AG09319 (cell line): ENCODE measurements around the gene SERPINA3.

Experiments
- DNase-seq: peaks from one replicate; pipeline ENCODE4 v3.0.0-alpha.2; 2010; ENCODE audit warnings: low read depth; ENCODE audit errors: extremely low read depth
- TF ChIP-seq, protein P1 (sequence below): IDR thresholded peaks from 2 replicates; pipeline ENCODE4 v1.5.1; 2011; ENCODE audit warnings: low read depth, mild to moderate bottlenecking, inconsistent platforms, low read length, moderate library complexity

SERPINA3 gene

DNA sequence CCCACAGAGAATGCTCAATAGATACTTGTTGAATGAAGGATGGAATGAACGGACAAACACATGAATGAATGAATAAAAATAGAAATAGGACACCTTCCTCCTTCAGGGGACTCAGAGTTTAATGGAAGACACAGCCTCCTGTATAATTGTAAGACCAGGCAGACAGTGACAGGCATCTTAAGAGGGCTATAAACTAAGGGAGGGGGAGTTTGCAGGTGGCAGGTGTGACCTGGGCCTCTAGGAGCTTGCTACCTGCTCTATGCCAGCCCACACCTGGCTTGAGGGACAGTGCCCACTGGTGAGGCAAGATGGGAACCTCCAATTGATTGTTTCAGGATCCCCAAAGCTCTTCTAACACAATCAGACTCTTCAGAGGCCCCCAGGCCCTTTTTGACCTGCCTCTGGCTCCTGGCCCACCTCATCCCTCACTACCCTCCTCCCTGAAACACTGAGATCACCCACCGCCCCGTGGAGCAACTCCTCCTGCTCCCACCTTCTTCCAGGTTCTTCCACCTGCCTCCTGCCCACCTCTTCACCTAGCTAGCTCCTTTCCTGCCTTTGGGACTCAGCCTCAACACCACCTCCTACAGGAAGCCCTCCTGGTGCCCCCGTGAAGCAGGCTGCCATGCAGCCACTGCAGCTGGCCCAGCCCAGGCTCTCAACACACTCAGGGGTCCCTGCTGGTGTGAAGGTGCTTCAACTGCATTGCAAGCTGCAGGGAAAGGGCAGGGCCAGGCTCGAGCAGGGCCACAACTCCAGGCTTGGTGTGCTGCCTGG lies 9.4 kb downstream of the SERPINA3 start:
- TF ChIP-seq, protein P1, sequence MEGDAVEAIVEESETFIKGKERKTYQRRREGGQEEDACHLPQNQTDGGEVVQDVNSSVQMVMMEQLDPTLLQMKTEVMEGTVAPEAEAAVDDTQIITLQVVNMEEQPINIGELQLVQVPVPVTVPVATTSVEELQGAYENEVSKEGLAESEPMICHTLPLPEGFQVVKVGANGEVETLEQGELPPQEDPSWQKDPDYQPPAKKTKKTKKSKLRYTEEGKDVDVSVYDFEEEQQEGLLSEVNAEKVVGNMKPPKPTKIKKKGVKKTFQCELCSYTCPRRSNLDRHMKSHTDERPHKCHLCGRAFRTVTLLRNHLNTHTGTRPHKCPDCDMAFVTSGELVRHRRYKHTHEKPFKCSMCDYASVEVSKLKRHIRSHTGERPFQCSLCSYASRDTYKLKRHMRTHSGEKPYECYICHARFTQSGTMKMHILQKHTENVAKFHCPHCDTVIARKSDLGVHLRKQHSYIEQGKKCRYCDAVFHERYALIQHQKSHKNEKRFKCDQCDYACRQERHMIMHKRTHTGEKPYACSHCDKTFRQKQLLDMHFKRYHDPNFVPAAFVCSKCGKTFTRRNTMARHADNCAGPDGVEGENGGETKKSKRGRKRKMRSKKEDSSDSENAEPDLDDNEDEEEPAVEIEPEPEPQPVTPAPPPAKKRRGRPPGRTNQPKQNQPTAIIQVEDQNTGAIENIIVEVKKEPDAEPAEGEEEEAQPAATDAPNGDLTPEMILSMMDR: no peak

DNA sequence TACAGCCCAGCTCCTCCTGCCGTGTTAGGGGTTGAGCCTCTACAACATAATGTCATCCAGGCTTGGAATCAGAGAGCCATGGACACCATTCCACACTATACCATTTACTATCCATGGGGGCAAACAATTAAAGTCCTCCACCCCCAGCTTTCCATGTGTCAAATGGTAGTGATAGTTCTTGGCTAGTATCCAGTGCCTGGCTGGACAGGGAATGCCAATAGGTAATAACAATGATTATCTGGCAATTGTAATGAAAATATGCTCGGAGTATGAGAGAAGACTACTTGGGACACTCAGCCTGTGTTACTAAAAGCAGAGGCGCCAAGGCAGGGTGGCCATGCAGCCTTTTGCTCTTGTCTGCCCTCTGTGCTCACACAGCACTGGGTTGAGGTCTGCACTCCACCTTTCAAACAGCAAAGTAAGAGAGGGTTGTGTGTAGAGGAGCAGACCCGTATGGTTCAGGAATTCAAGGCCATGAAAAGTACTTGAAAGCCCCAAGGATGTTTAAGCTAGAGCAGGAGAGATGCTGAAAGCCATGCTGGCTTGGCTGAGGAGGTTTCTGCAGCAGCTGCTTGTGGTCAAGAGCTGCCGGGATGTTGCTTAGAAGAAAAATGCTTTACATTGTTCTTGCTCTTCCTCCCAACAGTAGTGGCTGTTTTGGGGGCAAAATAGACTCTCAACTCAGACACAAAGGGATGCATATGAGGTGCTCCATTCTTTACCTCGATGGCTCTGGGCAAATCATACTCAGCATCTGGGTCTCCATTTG lies 10.6 kb downstream of the SERPINA3 start:
- TF ChIP-seq, protein P1: no peak
- DNase-seq: no peak

More for the DNA sequence above, 9.4 kb downstream of the SERPINA3 start:
- no peak for DNase-seq

DNA sequence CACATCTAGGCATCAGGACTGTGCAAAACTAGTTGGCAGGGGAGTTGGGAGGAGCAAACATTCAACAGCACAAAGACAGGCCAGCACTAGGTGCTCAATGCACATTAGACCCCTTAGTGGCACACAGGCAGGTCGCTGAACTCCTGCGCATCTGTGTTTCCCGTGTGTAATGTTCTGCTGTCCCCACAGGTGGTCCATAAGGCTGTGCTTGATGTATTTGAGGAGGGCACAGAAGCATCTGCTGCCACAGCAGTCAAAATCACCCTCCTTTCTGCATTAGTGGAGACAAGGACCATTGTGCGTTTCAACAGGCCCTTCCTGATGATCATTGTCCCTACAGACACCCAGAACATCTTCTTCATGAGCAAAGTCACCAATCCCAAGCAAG lies 11.2 kb downstream of the SERPINA3 start:
- no peak for DNase-seq
- TF ChIP-seq, protein P1: no peak

DNA sequence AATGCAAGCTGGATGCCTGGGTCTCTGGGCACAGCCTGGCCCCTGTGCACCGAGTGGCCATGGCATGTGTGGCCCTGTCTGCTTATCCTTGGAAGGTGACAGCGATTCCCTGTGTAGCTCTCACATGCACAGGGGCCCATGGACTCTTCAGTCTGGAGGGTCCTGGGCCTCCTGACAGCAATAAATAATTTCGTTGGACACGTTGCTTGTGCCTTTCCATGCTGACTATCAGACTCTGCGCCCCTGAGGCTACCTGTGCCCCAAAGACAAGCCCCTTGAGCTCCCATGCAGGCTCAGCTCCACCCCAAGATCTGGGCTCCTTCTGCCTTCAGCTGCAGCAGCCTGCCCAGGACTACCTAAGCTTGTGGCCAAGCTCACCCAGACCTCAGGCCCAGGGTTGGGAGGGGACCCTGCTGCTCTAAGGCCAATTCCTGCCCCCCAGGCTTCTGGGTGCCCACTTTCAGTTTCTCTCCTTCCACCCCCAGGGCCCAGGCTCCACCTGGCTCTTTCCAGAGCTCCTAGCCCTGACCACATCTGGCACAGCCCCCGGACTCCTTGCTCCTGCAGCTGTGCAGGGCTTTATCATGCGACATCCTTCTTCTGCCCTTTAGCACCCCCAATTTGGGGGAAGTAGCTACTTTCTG lies 11.8 kb downstream of the SERPINA3 start:
- TF ChIP-seq, protein P1: no peak
- DNase-seq: no peak

DNA sequence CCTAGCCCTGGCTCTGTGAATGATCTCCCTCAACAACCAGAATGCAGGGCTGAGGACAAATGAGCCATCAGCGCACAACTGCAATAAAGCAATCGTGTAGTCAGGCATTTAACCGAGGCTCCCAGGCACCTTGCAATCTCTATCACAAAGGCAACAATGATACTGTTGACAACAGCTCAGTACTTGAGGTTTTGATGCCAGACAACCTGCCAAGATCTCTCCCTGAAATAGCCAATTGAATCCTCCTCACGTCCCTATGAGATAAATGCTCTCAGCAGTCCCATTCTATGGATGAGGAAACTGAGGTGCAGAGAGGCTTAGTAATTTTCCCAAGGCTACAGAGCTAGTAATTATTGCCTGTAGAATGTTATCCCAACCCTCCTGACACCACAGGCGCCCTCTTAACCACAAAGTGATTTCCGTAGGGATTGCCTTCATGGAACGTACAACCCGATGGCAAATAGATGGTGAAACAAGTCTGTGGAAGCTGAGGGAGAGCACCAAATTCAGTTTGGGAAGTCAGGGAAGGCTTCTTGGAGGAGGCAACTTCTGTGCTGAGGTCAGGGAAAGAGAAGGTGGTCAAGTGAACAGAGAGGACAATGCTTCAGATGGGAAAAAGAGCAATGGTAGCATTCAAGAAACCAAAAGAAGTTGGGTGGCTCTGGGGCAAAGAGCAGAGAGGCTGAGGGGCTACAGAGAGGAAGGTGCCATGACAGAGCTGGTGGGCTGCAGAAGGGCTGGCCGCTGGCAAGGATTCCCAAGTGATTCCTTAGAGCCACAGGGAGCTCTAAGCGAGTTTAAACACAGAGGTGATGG lies 12.6 kb downstream of the SERPINA3 start:
- TF ChIP-seq, protein P1: no peak
- no peak for DNase-seq

DNA sequence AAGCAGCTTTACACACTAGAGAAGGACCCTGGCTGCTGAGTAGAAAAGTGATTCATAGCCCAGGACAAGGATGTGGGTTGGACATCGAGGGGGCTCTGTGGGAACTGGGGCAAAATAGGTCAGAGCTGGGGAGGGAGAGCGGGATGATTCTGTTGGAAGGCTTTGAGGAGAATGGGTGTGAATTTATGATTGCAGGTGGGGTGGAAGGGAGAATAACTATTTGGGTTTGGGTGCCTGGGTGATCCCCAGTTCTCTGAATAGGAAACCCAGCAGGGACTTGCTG lies 13.1 kb downstream of the SERPINA3 start:
- no peak for DNase-seq
- TF ChIP-seq, protein P1: no peak
